Spinal cord (tissue), 10 donors: ENCODE results near the gene ANKS1B. TPM values are rescaled to one million over a fixed set of nuclear protein-coding genes. Genes with fewer than 3 reads are reported as not detected.
A peak's percentile ranks its signal among the peaks of the same experiment; 100 is the strongest.
"Not testable (repeated sequence)": the region's sequence is repeated elsewhere in the genome, so short reads cannot be mapped to it uniquely, and the experiment has no call there.

Source experiments
- DNase-seq, 6 donors: peaks; one replicate each; pipeline versions ENCODE4 v3.0.0 to v3.0.0-alpha.2; 2013 to 2015; ENCODE audit warnings: low spot score in 6 of 6, low read depth in 4 of 6
- H3K27ac ChIP-seq: one replicate; pipeline ENCODE4 v1.5.1; 2013; ENCODE audit warnings: low read depth, low read length, control low read depth
- H3K27me3 ChIP-seq: one replicate; pipeline ENCODE4 v1.6.1; 2013; ENCODE audit warnings: low read length; ENCODE audit not compliant: control insufficient read depth, insufficient read depth
- H3K36me3 ChIP-seq: one replicate; pipeline ENCODE4 v1.6.1; 2013; ENCODE audit warnings: low read length; ENCODE audit not compliant: control insufficient read depth, insufficient read depth
- H3K4me1 ChIP-seq: one replicate; pipeline ENCODE4 v1.6.1; 2013; ENCODE audit warnings: low read length; ENCODE audit not compliant: control insufficient read depth, insufficient read depth
- H3K4me3 ChIP-seq: one replicate; pipeline ENCODE4 v1.5.1; 2013; ENCODE audit warnings: low read depth, low read length, control low read depth
- H3K9me3 ChIP-seq: one replicate; pipeline ENCODE4 v1.6.1; 2013; ENCODE audit warnings: low read length; ENCODE audit not compliant: control insufficient read depth, insufficient read depth
- WGBS: methylation state at CpG from one replicate; pipeline ENCODE4 v1.1.5; 2013; ENCODE audit warnings: missing lambda C conversion rate; ENCODE audit not compliant: insufficient coverage; 5-methylcytosine and 5-hydroxymethylcytosine counted together
- polyA plus RNA-seq, 2 donors: library from polyadenylated mRNA; unstranded; fragments of 120-200 nt; gene quantifications; one replicate each; pipeline ENCODE4 v1.2.1, GENCODE V29; 2013; ENCODE audit not compliant: insufficient read length in 2 of 2
- total RNA-seq, 2 donors: library from RNA; depleted of rRNA in 1 of 2; stranded (reverse); fragments of 120-200 nt in 1 of 2; fragments of >200 nt in 1 of 2; gene quantifications; one replicate each; pipeline versions ENCODE4 v1.2.3 to v1.2.4, GENCODE V29; 2013 to 2014
- donor health status: healthy.

Gene ANKS1B
- total and polyA plus RNA-seq, 4 donors = 89.5 to 131 (median 108) TPM

- not testable (repeated sequence) for H3K9me3 ChIP-seq
Observed at GRCh38 chr12:99321210-99321609, 663.5 kb downstream of the ANKS1B start.

DNA sequence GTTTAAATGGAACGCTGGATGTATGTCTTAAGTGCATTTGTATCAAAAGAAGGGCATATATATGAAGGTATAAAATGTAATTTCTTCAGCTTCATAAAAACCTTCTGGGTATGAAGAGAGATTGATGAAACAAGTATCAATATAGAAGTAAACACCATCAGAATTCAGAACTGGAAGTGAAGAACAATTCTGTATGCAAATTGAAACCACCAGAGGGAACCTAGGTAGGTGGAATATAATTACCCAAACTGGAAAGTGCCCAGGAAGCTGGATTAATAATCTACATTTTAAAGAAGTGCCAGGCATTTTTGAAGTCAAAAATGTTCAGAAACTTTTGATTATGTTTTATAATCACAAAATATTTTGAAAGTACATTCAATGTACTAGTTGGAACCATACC lies 673.4 kb downstream of the ANKS1B start:
- 83% methylated on average over 1 of the region's 1 CpG for WGBS
- no peaks in the 10 kb centered on the region for H3K4me1 ChIP-seq
- DNase-seq = no peak
- H3K4me3 ChIP-seq = no peak overlapping the region
- no peaks in the 10 kb centered on the region for H3K27me3 ChIP-seq
- no peaks in the 10 kb centered on the region for H3K36me3 ChIP-seq
- H3K9me3 ChIP-seq = peaks cover 1% of the 10 kb centered on the region
- no peak overlapping the region for H3K27ac ChIP-seq

More at GRCh38 chr12:99321210-99321609, 663.5 kb downstream of the ANKS1B start:
- not testable (repeated sequence) for H3K4me3 ChIP-seq, H3K36me3 ChIP-seq, H3K4me1 ChIP-seq, DNase-seq, H3K27me3 ChIP-seq, H3K27ac ChIP-seq
- WGBS = 100% methylated on average over 7 of the region's 9 CpGs

DNA sequence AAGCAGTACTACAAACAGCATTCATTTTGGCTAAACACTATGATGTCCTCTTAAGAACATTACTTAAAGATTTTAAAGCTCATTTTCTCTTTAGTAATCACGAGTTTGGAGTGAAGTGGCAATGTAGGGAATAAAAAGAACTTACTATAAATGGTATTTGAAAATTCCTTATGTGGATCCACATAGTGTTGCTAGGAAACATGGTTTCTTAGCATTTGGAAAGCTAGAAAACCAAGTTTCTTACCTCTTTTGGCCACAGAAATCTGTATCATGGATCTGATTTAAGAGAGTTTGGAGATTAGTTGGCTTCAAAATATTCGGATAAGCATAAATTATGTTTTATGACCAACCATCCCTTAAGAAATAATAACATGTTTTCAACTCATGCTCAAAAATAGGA lies 674.9 kb downstream of the ANKS1B start:
- no peak overlapping the region for H3K27ac ChIP-seq
- DNase-seq = peak in 1 of 6 donors; percentile 62

GRCh38 chr12:99302874-99303273 lies 681.9 kb downstream of the ANKS1B start:
- no CpG with 5 or more reads among the region's 2 CpGs for WGBS
- no peaks in the 10 kb centered on the region for H3K36me3 ChIP-seq
- DNase-seq = no peak
- no peaks in the 10 kb centered on the region for H3K27me3 ChIP-seq
- no peak overlapping the region for H3K27ac ChIP-seq
- H3K9me3 ChIP-seq = no peaks in the 10 kb centered on the region
- no peak overlapping the region for H3K4me3 ChIP-seq
- no peaks in the 10 kb centered on the region for H3K4me1 ChIP-seq

More for the DNA sequence above, 674.9 kb downstream of the ANKS1B start:
- no peak overlapping the region for H3K4me3 ChIP-seq
- H3K9me3 ChIP-seq = peaks cover 1% of the 10 kb centered on the region
- WGBS = no CpG with 5 or more reads among the region's 2 CpGs
- H3K27me3 ChIP-seq = no peaks in the 10 kb centered on the region
- H3K36me3 ChIP-seq = no peaks in the 10 kb centered on the region
- no peaks in the 10 kb centered on the region for H3K4me1 ChIP-seq

- Histone ChIP-seq H3K9me3 (no peaks in the 10 kb centered on the region), H3K27me3 (no peaks in the 10 kb centered on the region), H3K36me3 (no peaks in the 10 kb centered on the region), H3K4me3 (no peak overlapping the region), H3K27ac (no peak overlapping the region), H3K4me1 (no peaks in the 10 kb centered on the region)
- DNase-seq = no peak
- WGBS = no CpG with 5 or more reads among the region's 1 CpG
Observed at GRCh38 chr12:99287136-99287535, 697.6 kb downstream of the ANKS1B start.

DNA sequence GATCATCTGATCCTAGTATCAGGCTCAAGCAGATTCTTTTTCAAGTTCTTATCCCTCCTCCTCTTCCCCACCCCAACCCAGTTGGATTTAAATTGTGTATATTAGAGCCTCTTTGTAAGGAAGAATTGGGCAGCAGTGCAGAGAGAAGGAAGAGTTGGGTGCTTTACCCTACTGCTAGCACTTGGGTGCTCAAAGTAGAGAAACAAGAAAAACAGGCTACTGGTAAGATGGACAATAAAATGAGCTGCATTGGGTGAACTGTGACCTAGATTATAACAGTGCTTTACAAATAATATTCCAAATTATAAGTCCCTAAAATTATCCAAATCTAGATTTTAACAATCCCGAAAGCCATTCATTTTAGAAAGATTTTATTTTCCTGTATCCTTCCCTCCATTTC lies 700.6 kb downstream of the ANKS1B start:
- Histone ChIP-seq H3K27me3 (no peaks in the 10 kb centered on the region), H3K4me1 (no peaks in the 10 kb centered on the region), H3K27ac (no peak overlapping the region), H3K36me3 (no peaks in the 10 kb centered on the region), H3K9me3 (no peaks in the 10 kb centered on the region), H3K4me3 (no peak overlapping the region)
- 86% methylated on average over 1 of the region's 1 CpG for whole genome bisulfite sequencing
- no peak for DNase-seq

- Histone ChIP-seq H3K27ac (no peak overlapping the region), H3K4me1 (no peaks in the 10 kb centered on the region), H3K4me3 (no peak overlapping the region), H3K36me3 (no peaks in the 10 kb centered on the region), H3K9me3 (no peaks in the 10 kb centered on the region), H3K27me3 (no peaks in the 10 kb centered on the region)
- 35% methylated on average over 3 of the region's 5 CpGs for WGBS
- DNase-seq = no peak
Observed at GRCh38 chr12:99282624-99283023, 702.1 kb downstream of the ANKS1B start.

DNA sequence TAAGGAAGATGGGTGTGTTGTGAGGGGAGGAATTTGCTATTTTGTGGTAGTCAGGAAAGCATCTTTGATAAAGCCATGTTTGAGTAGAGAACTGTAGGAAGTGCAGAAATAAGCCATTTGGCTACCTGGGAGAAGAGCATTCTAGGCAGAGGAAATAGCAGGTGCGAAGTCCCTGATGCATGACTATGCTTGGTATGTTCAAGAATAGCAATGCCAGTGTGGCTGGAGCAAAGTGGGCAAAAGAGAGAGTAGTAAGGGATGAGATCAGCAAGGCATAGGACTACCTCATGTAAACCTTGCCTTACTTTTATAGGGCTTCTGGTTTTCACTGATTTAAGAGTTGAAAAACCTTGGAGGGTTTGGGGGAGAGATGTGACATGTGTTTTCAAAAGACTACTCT lies 702.6 kb downstream of the ANKS1B start:
- 89% methylated on average over 1 of the region's 1 CpG for WGBS
- no peaks in the 10 kb centered on the region for H3K36me3 ChIP-seq
- H3K4me1 ChIP-seq = no peaks in the 10 kb centered on the region
- DNase-seq = no peak
- no peak overlapping the region for H3K27ac ChIP-seq
- H3K9me3 ChIP-seq = no peaks in the 10 kb centered on the region
- no peak overlapping the region for H3K4me3 ChIP-seq
- no peaks in the 10 kb centered on the region for H3K27me3 ChIP-seq

DNA sequence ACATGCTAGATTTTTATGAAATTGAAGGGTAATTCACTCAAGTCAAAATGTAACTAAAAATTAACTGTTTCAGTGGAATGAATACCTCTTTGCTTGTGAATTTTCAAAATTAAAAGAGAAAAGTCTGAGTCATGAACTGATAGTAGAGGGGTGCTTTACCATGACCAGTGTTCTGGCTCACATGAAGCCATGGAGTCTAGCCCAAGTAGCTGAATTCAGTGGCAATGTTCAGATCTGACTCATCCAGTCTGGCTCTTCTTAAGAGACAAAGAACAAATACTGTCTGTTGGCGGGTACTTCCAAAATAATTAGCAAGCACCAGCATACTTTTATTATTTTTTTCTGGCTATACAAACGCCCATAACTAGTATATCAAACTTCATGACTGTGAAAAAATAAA lies 703.5 kb downstream of the ANKS1B start:
- no peaks in the 10 kb centered on the region for H3K27me3 ChIP-seq
- H3K36me3 ChIP-seq = no peaks in the 10 kb centered on the region
- H3K27ac ChIP-seq = no peak overlapping the region
- no CpG with 5 or more reads among the region's 2 CpGs for WGBS
- no peaks in the 10 kb centered on the region for H3K4me1 ChIP-seq
- no peak for DNase-seq
- H3K4me3 ChIP-seq = no peak overlapping the region
- no peaks in the 10 kb centered on the region for H3K9me3 ChIP-seq

DNA sequence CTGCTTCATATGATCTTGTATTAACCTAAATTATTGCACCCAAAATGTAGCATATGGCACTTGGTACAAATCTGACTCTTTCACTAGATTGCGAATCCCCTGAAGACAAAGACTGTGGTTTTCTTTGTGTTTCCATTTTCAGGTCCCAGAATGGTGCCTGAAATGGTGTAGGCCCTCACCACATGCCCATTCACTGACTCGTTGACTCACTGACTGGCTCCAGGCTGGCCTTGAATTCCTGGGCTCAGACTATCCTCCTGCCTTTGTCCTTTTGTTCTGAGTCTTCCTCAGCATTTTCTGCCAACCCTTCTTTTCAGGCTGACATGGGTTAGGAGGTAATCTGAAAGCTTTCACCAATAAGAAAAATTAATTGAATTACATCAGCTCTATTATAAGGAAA lies 705.8 kb downstream of the ANKS1B start:
- no peak for DNase-seq
- WGBS = 63% methylated on average over 2 of the region's 2 CpGs

More for the DNA sequence above, 705.8 kb downstream of the ANKS1B start:
- no peaks in the 10 kb centered on the region for H3K36me3 ChIP-seq
- H3K4me3 ChIP-seq = no peak overlapping the region
- no peak overlapping the region for H3K27ac ChIP-seq
- H3K9me3 ChIP-seq = no peaks in the 10 kb centered on the region
- no peaks in the 10 kb centered on the region for H3K4me1 ChIP-seq
- H3K27me3 ChIP-seq = no peaks in the 10 kb centered on the region
